Upper lobe of right lung (tissue), 1 donor: ENCODE measurements around the gene SIGMAR1. TPM values are rescaled to one million over a fixed set of nuclear protein-coding genes. Genes with fewer than 3 reads are reported as not detected.
A peak's percentile ranks its signal among the peaks of the same experiment; 100 is the strongest.

Experiments used
- ATAC-seq: fragments of 200-7000 bp; cut with Tn5 transposase; one replicate; pipeline ENCODE4 v1.9.1; 2020; ENCODE audit warnings: mild to moderate bottlenecking, moderate library complexity
- DNase-seq: peaks from one replicate; pipeline ENCODE4 v3.0.0-alpha.2; 2020
- H3K27ac ChIP-seq: fragments of 200-600 bp; one replicate; pipeline ENCODE4 v1.8.0; 2022
- H3K27me3 ChIP-seq: fragments of 200-600 bp; one replicate; pipeline ENCODE4 v1.8.0; 2022; ENCODE audit warnings: mild to moderate bottlenecking
- H3K36me3 ChIP-seq: fragments of 200-600 bp; one replicate; pipeline ENCODE4 v1.8.0; 2022
- H3K4me1 ChIP-seq: fragments of 200-600 bp; one replicate; pipeline ENCODE4 v1.8.0; 2022
- H3K4me3 ChIP-seq: fragments of 200-600 bp; one replicate; pipeline ENCODE4 v1.8.0; 2022; ENCODE audit warnings: mild to moderate bottlenecking
- H3K9me3 ChIP-seq: fragments of 200-600 bp; one replicate; pipeline ENCODE4 v1.8.0; 2022
- intact Hi-C: fragments of 100-400 bp; cut with DNase I; formaldehyde crosslinking; loops from one replicate; pipeline ENCODE4 v1.11.0; 2022
- total RNA-seq: library from RNA; stranded (reverse); fragmentation: NEBNext Ultra II Directional; extraction: Animal tissue kit (Norgen Biotek cat#: 25700); gene quantifications from one replicate; pipeline ENCODE4 v1.2.1, GENCODE V29; 2021
- TF ChIP-seq, protein P1 (sequence below): fragments of 200-600 bp; IDR thresholded peaks from one replicate; pipeline ENCODE4 v1.8.0; 2022; ENCODE audit warnings: antibody characterized with exemption
- donor health status: DM: no; HTN: yes; CAD: no; lungs with severe emphysema.

Gene SIGMAR1
- total RNA-seq, 1 donor from 2014 or later = 40.5 TPM

DNA sequence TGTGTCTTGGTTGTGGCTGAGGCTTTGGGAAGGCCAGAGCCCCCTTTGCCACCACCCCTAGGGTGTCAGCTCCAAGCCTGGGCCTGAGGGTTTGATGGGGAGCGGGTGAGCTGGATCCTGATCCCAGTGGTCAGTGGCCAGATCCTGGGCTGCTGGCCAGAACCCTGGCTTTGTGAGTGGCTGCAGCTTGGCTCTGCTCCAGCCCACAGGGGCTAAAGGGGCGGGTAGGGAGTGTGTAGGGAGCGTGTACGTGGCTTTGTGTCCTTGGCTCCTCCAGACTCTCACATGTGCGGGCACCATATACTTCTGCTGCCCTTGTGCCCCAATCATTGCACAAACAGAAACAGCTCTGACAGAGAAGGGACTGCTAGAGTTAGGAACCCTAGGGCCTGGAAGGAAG is 13.2 kb upstream of the SIGMAR1 start:
- peaks cover 18% of the 10 kb centered on the region for H3K36me3 ChIP-seq
- no peaks in the 10 kb centered on the region for H3K9me3 ChIP-seq
- H3K27me3 ChIP-seq = no peaks in the 10 kb centered on the region
- peaks cover 52% of the 10 kb centered on the region for H3K4me1 ChIP-seq
- DNase-seq (no peak), ATAC-seq (no peak)
- no peak overlapping the region for H3K4me3 ChIP-seq
- TF ChIP-seq, protein P1, sequence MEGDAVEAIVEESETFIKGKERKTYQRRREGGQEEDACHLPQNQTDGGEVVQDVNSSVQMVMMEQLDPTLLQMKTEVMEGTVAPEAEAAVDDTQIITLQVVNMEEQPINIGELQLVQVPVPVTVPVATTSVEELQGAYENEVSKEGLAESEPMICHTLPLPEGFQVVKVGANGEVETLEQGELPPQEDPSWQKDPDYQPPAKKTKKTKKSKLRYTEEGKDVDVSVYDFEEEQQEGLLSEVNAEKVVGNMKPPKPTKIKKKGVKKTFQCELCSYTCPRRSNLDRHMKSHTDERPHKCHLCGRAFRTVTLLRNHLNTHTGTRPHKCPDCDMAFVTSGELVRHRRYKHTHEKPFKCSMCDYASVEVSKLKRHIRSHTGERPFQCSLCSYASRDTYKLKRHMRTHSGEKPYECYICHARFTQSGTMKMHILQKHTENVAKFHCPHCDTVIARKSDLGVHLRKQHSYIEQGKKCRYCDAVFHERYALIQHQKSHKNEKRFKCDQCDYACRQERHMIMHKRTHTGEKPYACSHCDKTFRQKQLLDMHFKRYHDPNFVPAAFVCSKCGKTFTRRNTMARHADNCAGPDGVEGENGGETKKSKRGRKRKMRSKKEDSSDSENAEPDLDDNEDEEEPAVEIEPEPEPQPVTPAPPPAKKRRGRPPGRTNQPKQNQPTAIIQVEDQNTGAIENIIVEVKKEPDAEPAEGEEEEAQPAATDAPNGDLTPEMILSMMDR = no peak
- intact Hi-C loops = no loop called here
- H3K27ac ChIP-seq = no peak overlapping the region

GRCh38 chr9:34648673-34649072 is 11.1 kb upstream of the SIGMAR1 start:
- Histone ChIP-seq H3K27ac (no peak overlapping the region), H3K4me1 (peaks cover 40% of the 10 kb centered on the region), H3K36me3 (peaks cover 18% of the 10 kb centered on the region), H3K4me3 (no peak overlapping the region), H3K27me3 (no peaks in the 10 kb centered on the region), H3K9me3 (no peaks in the 10 kb centered on the region)
- intact Hi-C loops = no loop called here
- DNase-seq = no peak
- TF ChIP-seq, protein P1 = no peak
- ATAC-seq = no peak

DNA sequence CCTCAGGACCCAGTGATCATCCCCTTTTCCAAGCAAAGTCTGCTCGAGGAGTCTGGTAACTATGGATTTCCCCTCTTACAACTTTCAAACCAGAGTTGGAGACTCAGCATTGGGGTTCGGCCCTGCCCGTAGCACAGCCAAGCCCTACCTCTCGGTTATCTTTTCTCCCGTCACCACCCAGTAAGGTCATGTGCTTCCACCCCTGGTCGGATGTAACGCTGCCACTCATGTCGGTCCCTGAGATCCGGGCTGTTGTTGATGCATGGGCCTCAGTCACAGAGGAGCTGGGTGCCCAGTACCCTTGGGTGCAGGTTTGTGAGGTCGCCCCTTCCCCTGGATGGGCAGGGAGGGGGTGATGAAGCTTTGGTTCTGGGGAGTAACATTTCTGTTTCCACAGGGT is 10.1 kb upstream of the SIGMAR1 start:
- DNase-seq (no peak), ATAC-seq (no peak)
- Histone ChIP-seq H3K4me3 (peak overlapping the region; percentile 81), H3K4me1 (peaks cover 31% of the 10 kb centered on the region), H3K27me3 (no peaks in the 10 kb centered on the region), H3K9me3 (no peaks in the 10 kb centered on the region), H3K36me3 (peaks cover 18% of the 10 kb centered on the region), H3K27ac (peak overlapping the region; percentile 86)
- intact Hi-C loops = no loop called here
- TF ChIP-seq, protein P1 = no peak

DNA sequence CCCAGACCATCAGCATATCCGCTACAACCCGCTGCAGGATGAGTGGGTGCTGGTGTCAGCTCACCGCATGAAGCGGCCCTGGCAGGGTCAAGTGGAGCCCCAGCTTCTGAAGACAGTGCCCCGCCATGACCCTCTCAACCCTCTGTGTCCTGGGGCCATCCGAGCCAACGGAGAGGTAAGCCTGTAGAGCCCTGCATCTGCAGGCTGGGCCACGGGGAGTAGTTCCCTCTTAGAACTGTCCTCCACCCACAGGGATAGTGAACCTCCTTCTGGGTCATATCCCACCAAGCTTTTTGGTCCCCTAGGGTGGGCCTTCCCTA is 9.5 kb upstream of the SIGMAR1 start:
- no peak for DNase-seq
- no peaks in the 10 kb centered on the region for H3K27me3 ChIP-seq
- no peaks in the 10 kb centered on the region for H3K9me3 ChIP-seq
- H3K4me1 ChIP-seq = peaks cover 26% of the 10 kb centered on the region
- H3K36me3 ChIP-seq = peaks cover 18% of the 10 kb centered on the region
- ATAC-seq = peak; percentile 1
- TF ChIP-seq, protein P1 = no peak
- H3K4me3 ChIP-seq = peak overlapping the region; percentile 81
- H3K27ac ChIP-seq = peak overlapping the region; percentile 86
- intact Hi-C loops = no loop called here

GRCh38 chr9:34646211-34647083 is 8.9 kb upstream of the SIGMAR1 start, which contains the start of gene GALT:
GALT (plus strand) TSS chr9:34646675; CDS start chr9:34646705, 30 bp downstream.
- H3K27ac ChIP-seq = peak within 1 kb of the TSS; percentile 86
- peak; percentile 96 for ATAC-seq

More at GRCh38 chr9:34646211-34647083, 8.9 kb upstream of the SIGMAR1 start, which contains the start of gene GALT:
- Histone ChIP-seq H3K36me3 (peaks cover 18% of the 10 kb centered on the region), H3K9me3 (no peaks in the 10 kb centered on the region), H3K4me1 (peaks cover 25% of the 10 kb centered on the region), H3K4me3 (peak within 1 kb of the TSS; percentile 81), H3K27me3 (no peaks in the 10 kb centered on the region)
- intact Hi-C loops = no loop called here
- TF ChIP-seq, protein P1 = peak; percentile 29
- DNase-seq = peak; percentile 98
